HEK293T (cell line): ENCODE measurements around the gene TIFAB.

Experiments
- CTCF ChIA-PET: fragments of 350-600 bp; formaldehyde crosslinking; extraction: SDS; loops from one replicate; lab custom pipeline; 2021; ENCODE audit warnings: antibody characterized with exemption, inconsistent platforms; lab: Yijun Ruan, JAX
- POLR2A ChIA-PET: fragments of 350-600 bp; formaldehyde crosslinking; extraction: SDS; loops from one replicate; lab custom pipeline; 2020; ENCODE audit warnings: antibody characterized with exemption, inconsistent platforms; lab: Yijun Ruan, JAX
- DNase-seq: peaks from one replicate; pipeline ENCODE4 v3.0.0; 2012; ENCODE audit warnings: mixed read lengths; ENCODE audit errors: extremely low spot score
- ARNT ChIP-seq: fragments of 450-650 bp; IDR thresholded peaks from 2 replicates; pipeline ENCODE4 v1.6.1; 2017; ENCODE audit warnings: mild to moderate bottlenecking
- BHLHE40 ChIP-seq: fragments of 450-650 bp; IDR thresholded peaks from 2 replicates; pipeline ENCODE4 v1.6.1; 2016; ENCODE audit warnings: mild to moderate bottlenecking, moderate library complexity, borderline replicate concordance
- CTBP1 ChIP-seq: fragments of 450-650 bp; IDR thresholded peaks from 2 replicates; pipeline ENCODE4 v1.6.1; 2016; ENCODE audit warnings: borderline replicate concordance
- ELF4 ChIP-seq: fragments of 450-650 bp; IDR thresholded peaks from 2 replicates; pipeline ENCODE4 v1.6.1; 2017; ENCODE audit warnings: antibody characterized with exemption
- FOXA1 ChIP-seq: fragments of 450-650 bp; IDR thresholded peaks from 2 replicates; pipeline ENCODE4 v1.6.1; 2016; ENCODE audit warnings: mild to moderate bottlenecking
- FOXK2 ChIP-seq: fragments of 450-650 bp; IDR thresholded peaks from 2 replicates; pipeline ENCODE4 v1.6.1; 2016; ENCODE audit warnings: mild to moderate bottlenecking
- FOXM1 ChIP-seq: fragments of 450-650 bp; IDR thresholded peaks from 2 replicates; pipeline ENCODE4 v1.6.1; 2017; ENCODE audit warnings: mild to moderate bottlenecking, borderline replicate concordance
- HDGF ChIP-seq: fragments of 450-650 bp; IDR thresholded peaks from 2 replicates; pipeline ENCODE4 v1.6.1; 2017; ENCODE audit warnings: antibody characterized with exemption, borderline replicate concordance
- L3MBTL2 ChIP-seq: fragments of 450-650 bp; conservative IDR thresholded peaks from 2 replicates; pipeline ENCODE4 v1.6.1; 2016; ENCODE audit warnings: mild to moderate bottlenecking
- LEF1 ChIP-seq: fragments of 450-650 bp; IDR thresholded peaks from 2 replicates; pipeline ENCODE4 v1.6.1; 2017; ENCODE audit warnings: mild to moderate bottlenecking, borderline replicate concordance
- NFRKB ChIP-seq: fragments of 450-650 bp; IDR thresholded peaks from 2 replicates; pipeline ENCODE4 v1.6.1; 2016; ENCODE audit warnings: mild to moderate bottlenecking, moderate library complexity
- PKNOX1 ChIP-seq: fragments of 450-650 bp; IDR thresholded peaks from 2 replicates; pipeline ENCODE4 v1.6.1; 2016
- SP1 ChIP-seq: fragments of 450-650 bp; IDR thresholded peaks from 2 replicates; pipeline ENCODE4 v1.6.1; 2017
- SUZ12 ChIP-seq: fragments of 450-650 bp; IDR thresholded peaks from 2 replicates; pipeline ENCODE4 v1.6.1; 2016; ENCODE audit warnings: mild to moderate bottlenecking
- TARDBP ChIP-seq: fragments of 450-650 bp; IDR thresholded peaks from 2 replicates; pipeline ENCODE4 v1.6.1; 2016
- ZNF384 ChIP-seq: fragments of 450-650 bp; IDR thresholded peaks from 2 replicates; pipeline ENCODE4 v1.6.1; 2016

TIFAB gene

GRCh38 chr5:135402031-135402430 lies 50.1 kb downstream of the TIFAB start:
- no peak for DNase-seq
- CTCF ChIA-PET = interaction anchor here (0.9 to 1.4 kb wide), 3 partner anchors 24 to 164 kb away, joined by 3 to 4 read pairs (median 4); no protein-coding TSS in a partner anchor
- POLR2A ChIA-PET = interaction anchor here (1.2 kb wide), 1 partner anchor 32 kb away, joined by 3 read pairs; no protein-coding TSS in a partner anchor
- TF ChIP-seq NFRKB (no peak), TARDBP (no peak), HDGF (no peak), FOXK2 (no peak), L3MBTL2 (no peak), SUZ12 (no peak), ELF4 (no peak), CTBP1 (no peak)

DNA sequence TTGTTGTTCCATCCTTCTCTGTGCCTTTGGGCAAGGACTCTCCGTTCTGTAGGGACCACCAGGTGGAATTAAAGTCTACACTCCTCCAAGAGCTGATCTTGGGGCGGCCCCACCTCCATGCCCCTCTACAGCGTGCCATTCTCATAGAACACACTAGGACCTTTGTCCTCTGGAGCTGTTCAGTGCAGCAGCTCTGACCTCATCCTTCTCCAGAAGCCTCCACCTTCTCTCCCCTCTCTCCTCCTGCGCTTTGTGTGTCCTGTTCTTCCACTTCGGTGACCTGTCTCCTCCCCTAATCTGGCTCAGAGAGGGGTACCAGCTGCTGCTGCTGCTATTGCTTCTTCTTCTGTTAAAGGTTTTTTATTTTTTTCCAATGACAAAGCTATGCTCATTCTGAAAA lies 51.3 kb downstream of the TIFAB start:
- TF ChIP-seq FOXA1 = no peak
- TF ChIP-seq SP1 = no peak
- TF ChIP-seq SUZ12 = no peak
- no peak for TF ChIP-seq ARNT
- TF ChIP-seq L3MBTL2 = no peak
- no peak for TF ChIP-seq CTBP1
- no peak for TF ChIP-seq FOXK2
- TF ChIP-seq ELF4 = no peak
- TF ChIP-seq PKNOX1 = no peak
- no peak for TF ChIP-seq TARDBP
- no peak for TF ChIP-seq ZNF384
- no peak for TF ChIP-seq FOXM1
- no peak for TF ChIP-seq HDGF
- no peak for TF ChIP-seq NFRKB
- TF ChIP-seq BHLHE40 = no peak
- no peak for TF ChIP-seq LEF1
- ChIA-PET POLR2A (interaction anchor here (0.7 to 1.2 kb wide), 3 partner anchors 24 to 560 kb away, joined by 3 read pairs; no protein-coding TSS in a partner anchor), CTCF (interaction anchor here (1.1 to 1.4 kb wide), 2 partner anchors 25 to 165 kb away, joined by 4 read pairs; no protein-coding TSS in a partner anchor)
- no peak for DNase-seq

DNA sequence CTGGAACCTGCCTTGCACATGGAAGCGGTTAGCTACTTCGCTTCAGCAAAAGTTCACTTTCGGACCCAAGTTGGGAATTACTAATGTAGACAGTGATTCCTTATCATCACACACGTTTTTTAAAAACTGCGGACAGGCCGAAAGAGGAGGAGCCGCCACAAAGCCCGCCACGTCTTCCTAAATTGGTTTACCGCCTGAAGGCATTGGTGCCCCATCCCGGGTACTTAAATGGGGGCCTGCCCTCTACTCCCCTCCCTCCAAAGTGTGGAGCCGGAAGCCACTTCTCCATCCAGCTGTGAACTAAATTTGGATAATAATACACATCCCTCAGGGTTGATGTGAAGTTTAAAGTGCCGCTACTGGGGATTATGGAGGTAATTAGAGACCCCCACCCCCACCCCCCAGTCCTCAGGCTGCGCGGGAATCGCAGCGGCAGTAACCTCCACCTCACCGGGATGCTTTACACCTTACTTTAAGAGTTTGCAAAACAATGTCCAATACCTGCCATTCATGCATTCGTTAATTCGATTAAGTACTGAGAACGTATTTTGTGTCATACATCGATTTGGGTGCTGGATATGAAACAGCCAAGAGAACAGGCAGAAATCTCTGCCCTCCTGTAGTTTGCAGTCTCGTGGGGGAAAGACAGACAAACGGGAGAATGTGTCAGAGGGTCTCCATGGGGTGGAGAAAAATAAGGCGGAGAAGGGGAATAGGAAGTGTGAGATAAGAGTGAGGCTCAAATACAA lies 52.2 kb downstream of the TIFAB start:
- ChIA-PET POLR2A (interaction anchor here (1.0 kb wide), 1 partner anchor 25 kb away, joined by 3 read pairs; no protein-coding TSS in a partner anchor), CTCF (interaction anchor here (0.5 to 1.3 kb wide), 2 partner anchors 26 to 684 kb away, joined by 5 read pairs; no protein-coding TSS in a partner anchor)
- DNase-seq = no peak

DNA sequence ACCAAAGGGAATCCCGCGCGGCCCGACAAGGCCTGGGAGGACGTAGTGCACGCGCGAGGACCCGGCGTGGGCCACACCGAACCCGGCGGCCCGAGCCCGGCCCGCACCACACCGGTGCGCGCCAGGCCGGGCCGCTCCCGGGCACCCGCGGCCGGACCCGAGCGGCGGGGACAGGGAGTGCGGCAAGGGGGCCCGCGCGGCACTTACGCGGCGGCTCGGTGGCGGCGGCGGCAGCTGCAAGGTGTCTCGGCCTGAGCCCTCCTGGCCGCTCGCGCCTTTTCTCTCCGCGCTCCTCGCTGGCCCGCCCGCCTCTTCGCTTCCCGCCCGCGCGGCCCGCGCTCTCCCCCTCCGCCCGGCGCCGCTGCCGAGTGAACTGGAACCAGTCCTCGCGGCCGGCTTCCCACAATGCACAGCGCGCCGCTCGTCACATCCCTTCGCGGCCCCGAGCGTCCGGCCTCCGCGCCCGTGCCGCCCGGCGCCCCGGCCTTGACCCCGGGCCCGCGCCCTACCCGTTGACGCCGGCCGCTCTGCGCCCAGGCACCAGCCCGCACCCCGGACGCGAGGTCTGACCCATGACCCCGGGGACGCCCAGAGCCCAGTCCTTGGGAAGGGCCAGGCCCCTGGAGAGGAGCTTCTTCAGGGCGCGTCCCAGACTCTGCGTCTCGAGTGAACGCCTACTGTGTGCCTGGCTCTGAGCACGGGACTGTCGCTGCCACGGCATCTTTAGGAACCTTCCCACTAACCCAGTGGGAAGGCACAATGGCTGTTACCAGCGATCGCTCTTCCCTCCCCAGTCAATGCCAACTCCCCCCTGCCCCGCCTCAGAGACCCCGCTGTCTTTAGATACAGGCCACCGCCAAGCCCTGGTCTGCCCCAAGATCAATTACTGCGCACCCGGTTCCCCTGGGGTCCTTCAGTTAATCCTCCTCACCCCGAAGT lies 53.0 kb downstream of the TIFAB start, which contains the start of gene MACROH2A1:
TSS of gene MACROH2A1 (minus strand) at position 377 of the 939 bp plus-strand sequence. CDS start 10,138 bp downstream, outside the sequence.
- CTCF ChIA-PET = interaction anchor here (0.5 to 1.3 kb wide), 2 partner anchors 27 to 685 kb away, joined by 5 read pairs; no protein-coding TSS in a partner anchor
- TF ChIP-seq FOXM1 (no peak), BHLHE40 (no peak), LEF1 (no peak), FOXA1 (no peak), TARDBP (no peak), FOXK2 (no peak), CTBP1 (no peak), SUZ12 (no peak), ELF4 (no peak), NFRKB (no peak), HDGF (0 out of 2 replicates have a peak, but pooled peaks have one; percentile 21), L3MBTL2 (peak; percentile 36), ARNT (no peak), SP1 (no peak), PKNOX1 (no peak)
- POLR2A ChIA-PET = interaction anchor here (1.0 to 1.4 kb wide), 2 partner anchors 15 to 26 kb away, joined by 3 read pairs; no protein-coding TSS in a partner anchor
- DNase-seq = peak; percentile 84

More for the DNA sequence above, 52.2 kb downstream of the TIFAB start:
- no peak for TF ChIP-seq BHLHE40
- TF ChIP-seq ZNF384 = no peak
- TF ChIP-seq LEF1 = no peak
- 0 out of 2 replicates have a peak, but pooled peaks have one; percentile 2 for TF ChIP-seq L3MBTL2
- TF ChIP-seq NFRKB = no peak
- no peak for TF ChIP-seq CTBP1
- TF ChIP-seq ARNT = no peak
- TF ChIP-seq HDGF = no peak
- no peak for TF ChIP-seq ELF4

DNA sequence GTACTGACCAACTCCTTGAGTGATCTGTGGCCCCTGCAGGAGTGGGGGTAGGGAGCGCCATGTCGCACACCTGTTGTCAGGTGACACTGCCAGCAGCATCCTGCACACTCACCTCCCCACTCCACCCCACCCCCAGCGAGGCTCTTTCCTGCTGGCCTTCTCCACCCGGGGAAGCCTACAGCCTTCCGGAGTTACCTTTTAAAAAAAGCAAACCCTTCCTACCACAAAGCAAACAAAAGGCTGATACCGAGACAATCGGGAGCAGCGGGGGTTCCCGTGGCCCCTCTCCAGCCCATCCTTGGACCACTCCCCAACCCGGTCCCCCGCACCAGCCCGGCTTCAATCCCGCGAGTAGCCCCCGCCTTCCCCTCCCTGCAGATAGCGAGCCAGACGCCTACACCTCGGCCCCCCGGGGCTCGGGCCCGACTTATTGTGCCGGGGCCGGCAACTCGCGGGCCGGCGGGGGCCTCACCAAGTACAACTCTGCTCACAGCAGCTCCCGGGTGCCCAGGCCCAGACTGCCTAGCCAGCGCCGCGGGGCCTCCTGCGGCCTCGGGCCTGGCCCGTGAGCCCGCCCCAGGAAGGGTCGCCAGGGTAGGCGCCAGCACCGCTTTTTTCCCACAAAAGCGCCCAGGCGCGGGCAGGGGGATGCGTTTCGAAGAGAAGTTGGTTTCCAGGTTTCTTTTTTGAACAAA lies 53.8 kb downstream of the TIFAB start:
- POLR2A ChIA-PET = interaction anchor here (1.4 kb wide), 1 partner anchor 14 kb away, joined by 3 read pairs; no protein-coding TSS in a partner anchor

More for the DNA sequence above, 53.8 kb downstream of the TIFAB start:
- peak; percentile 48 for DNase-seq
- no peak for TF ChIP-seq NFRKB
- CTCF ChIA-PET = no interaction called here
